ENCODE measurements around the gene P2RY14.

- TF ChIP-seq CTCF (IDR thresholded peaks at IDR 0.05) (no peak), EP300 (IDR thresholded peaks at IDR 0.05; ENCODE audit: low read depth) (no peak), POLR2A (IDR thresholded peaks at IDR 0.05) (no peak)
Measured at GRCh38 chr3:151230646-151231045, 47.7 kb downstream of the P2RY14 start.

Data from transverse colon (tissue), 3 donors.